Neural progenitor cell (in vitro differentiated cells): ENCODE measurements around the gene SPATA16. TPM values are rescaled to one million over a fixed set of nuclear protein-coding genes. Genes with fewer than 3 reads are reported as not detected.

Experiments
- DNase-seq: peaks from one replicate; pipeline ENCODE4 v3.0.0-alpha.2; 2016; ENCODE audit warnings: low spot score
- H2AFZ ChIP-seq: fragments of 200-600 bp; sonication (generic); replicated peaks from 2 replicates; pipeline ENCODE4 v1.6.1; 2016; ENCODE audit warnings: antibody characterized with exemption
- H3F3A ChIP-seq: fragments of 200-600 bp; sonication (generic); 2 replicates; pipeline ENCODE4 v1.6.1; 2016; ENCODE audit warnings: antibody characterized with exemption, low read depth
- H3K27ac ChIP-seq: fragments of 200-600 bp; sonication (generic); 2 replicates; pipeline ENCODE4 v1.5.1; 2016; ENCODE audit warnings: mild to moderate bottlenecking
- H3K27me3 ChIP-seq: fragments of 200-600 bp; sonication (generic); 2 replicates; pipeline ENCODE4 v1.6.1; 2016; ENCODE audit warnings: mild to moderate bottlenecking, moderate library complexity
- H3K36me3 ChIP-seq: fragments of 200-600 bp; sonication (generic); 2 replicates; pipeline ENCODE4 v1.5.1; 2016
- H3K4me1 ChIP-seq: fragments of 200-600 bp; sonication (generic); 2 replicates; pipeline ENCODE4 v1.6.1; 2016; ENCODE audit warnings: mixed run types
- H3K4me2 ChIP-seq: fragments of 200-600 bp; sonication (generic); 2 replicates; pipeline ENCODE4 v1.6.1; 2016
- H3K4me3 ChIP-seq: fragments of 200-600 bp; sonication (generic); 2 replicates; pipeline ENCODE4 v1.5.1; 2016
- H3K79me2 ChIP-seq: fragments of 200-600 bp; sonication (generic); 2 replicates; pipeline ENCODE4 v1.6.1; 2016; ENCODE audit warnings: low read depth
- H3K9ac ChIP-seq: fragments of 200-600 bp; sonication (generic); 2 replicates; pipeline ENCODE4 v1.6.1; 2016
- H3K9me3 ChIP-seq: fragments of 200-600 bp; sonication (generic); 2 replicates; pipeline ENCODE4 v1.5.1; 2016; ENCODE audit warnings: low read depth
- H4K20me1 ChIP-seq: fragments of 200-600 bp; sonication (generic); 2 replicates; pipeline ENCODE4 v1.6.1; 2016; ENCODE audit warnings: low read depth
- H3K27ac Mint-ChIP-seq: 3 replicates; pipeline ENCODE4 v1.8.0; 2021; ENCODE audit warnings: mixed read lengths
- H3K27me3 Mint-ChIP-seq: 2 replicates; pipeline ENCODE4 v1.8.0; 2022; ENCODE audit warnings: low read depth, mild to moderate bottlenecking, inconsistent platforms, moderate library complexity, mixed read lengths; ENCODE audit not compliant: insufficient read depth
- H3K36me3 Mint-ChIP-seq: 3 replicates; pipeline ENCODE4 v1.8.0; 2021; ENCODE audit warnings: mixed read lengths
- H3K4me1 Mint-ChIP-seq: 3 replicates; pipeline ENCODE4 v1.8.0; 2021; ENCODE audit warnings: mixed read lengths
- H3K4me3 Mint-ChIP-seq: 3 replicates; pipeline ENCODE4 v1.8.0; 2021; ENCODE audit warnings: mild to moderate bottlenecking, moderate library complexity, mixed read lengths
- H3K9me3 Mint-ChIP-seq: 3 replicates; pipeline ENCODE4 v1.8.0; 2020; ENCODE audit warnings: mixed read lengths
- EZH2 ChIP-seq: fragments of 200-600 bp; sonication (generic); IDR thresholded peaks from 2 replicates; pipeline ENCODE4 v1.6.1; 2017; ENCODE audit warnings: antibody characterized with exemption, mild to moderate bottlenecking, moderate library complexity
- EZH2phosphoT487 ChIP-seq: fragments of 200-600 bp; sonication (generic); IDR thresholded peaks from 2 replicates; pipeline ENCODE4 v1.6.1; 2017; ENCODE audit warnings: antibody characterized with exemption
- total RNA-seq: library from RNA; depleted of rRNA; stranded (reverse); fragments of >200 nt; gene quantifications from 2 replicates; pipeline ENCODE4 v1.2.3, GENCODE V29; 2015; ENCODE audit warnings: low replicate concordance
- TF ChIP-seq, protein P1 (sequence below): fragments of 200-600 bp; sonication (generic); IDR thresholded peaks from 2 replicates; pipeline ENCODE4 v1.5.1; 2017; ENCODE audit warnings: antibody characterized with exemption, mild to moderate bottlenecking

SPATA16 gene
- total RNA-seq, 1 donor from 2014 or later: not detected

DNA sequence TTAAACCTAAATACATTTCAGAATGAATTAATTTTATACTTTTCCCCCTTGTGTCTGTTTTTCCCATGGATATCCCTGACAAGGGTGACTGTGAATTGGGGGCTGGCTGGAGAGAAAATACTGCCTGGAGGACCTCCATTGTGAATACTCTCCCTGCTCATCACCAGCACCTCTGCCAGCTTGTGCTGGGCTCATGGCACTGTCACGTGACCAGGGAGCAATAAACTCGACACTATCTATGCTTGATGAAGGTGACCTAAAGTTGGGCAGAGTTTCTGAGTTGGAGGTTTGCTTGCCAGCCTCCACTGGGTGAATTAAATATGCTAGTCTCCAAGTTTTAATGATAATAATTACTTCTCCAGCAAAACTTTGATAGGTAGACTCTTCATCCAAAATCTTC, 189.5 kb downstream of the SPATA16 start:
- H3K27ac ChIP-seq: no peak overlapping the region
- no peak overlapping the region for H2AFZ ChIP-seq
- H3K4me1 ChIP-seq: no peaks in the 10 kb centered on the region
- H4K20me1 ChIP-seq: no peaks in the 10 kb centered on the region
- no peak for DNase-seq
- no peak overlapping the region for H3K9ac ChIP-seq
- no peak overlapping the region for H3K4me3 Mint-ChIP-seq
- no peaks in the 10 kb centered on the region for H3K9me3 ChIP-seq
- H3F3A ChIP-seq: no peaks in the 10 kb centered on the region
- TF ChIP-seq EZH2phosphoT487: no peak
- TF ChIP-seq, protein P1, sequence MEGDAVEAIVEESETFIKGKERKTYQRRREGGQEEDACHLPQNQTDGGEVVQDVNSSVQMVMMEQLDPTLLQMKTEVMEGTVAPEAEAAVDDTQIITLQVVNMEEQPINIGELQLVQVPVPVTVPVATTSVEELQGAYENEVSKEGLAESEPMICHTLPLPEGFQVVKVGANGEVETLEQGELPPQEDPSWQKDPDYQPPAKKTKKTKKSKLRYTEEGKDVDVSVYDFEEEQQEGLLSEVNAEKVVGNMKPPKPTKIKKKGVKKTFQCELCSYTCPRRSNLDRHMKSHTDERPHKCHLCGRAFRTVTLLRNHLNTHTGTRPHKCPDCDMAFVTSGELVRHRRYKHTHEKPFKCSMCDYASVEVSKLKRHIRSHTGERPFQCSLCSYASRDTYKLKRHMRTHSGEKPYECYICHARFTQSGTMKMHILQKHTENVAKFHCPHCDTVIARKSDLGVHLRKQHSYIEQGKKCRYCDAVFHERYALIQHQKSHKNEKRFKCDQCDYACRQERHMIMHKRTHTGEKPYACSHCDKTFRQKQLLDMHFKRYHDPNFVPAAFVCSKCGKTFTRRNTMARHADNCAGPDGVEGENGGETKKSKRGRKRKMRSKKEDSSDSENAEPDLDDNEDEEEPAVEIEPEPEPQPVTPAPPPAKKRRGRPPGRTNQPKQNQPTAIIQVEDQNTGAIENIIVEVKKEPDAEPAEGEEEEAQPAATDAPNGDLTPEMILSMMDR: no peak
- TF ChIP-seq EZH2: no peak
- H3K36me3 Mint-ChIP-seq: no peaks in the 10 kb centered on the region
- H3K27me3 Mint-ChIP-seq: no peaks in the 10 kb centered on the region
- H3K27ac Mint-ChIP-seq: no peak overlapping the region
- peaks cover 2% of the 10 kb centered on the region for H3K9me3 Mint-ChIP-seq
- no peak overlapping the region for H3K4me2 ChIP-seq
- no peak overlapping the region for H3K4me3 ChIP-seq
- H3K4me1 Mint-ChIP-seq: no peaks in the 10 kb centered on the region
- H3K27me3 ChIP-seq: no peaks in the 10 kb centered on the region
- H3K36me3 ChIP-seq: no peaks in the 10 kb centered on the region
- H3K79me2 ChIP-seq: no peaks in the 10 kb centered on the region

DNA sequence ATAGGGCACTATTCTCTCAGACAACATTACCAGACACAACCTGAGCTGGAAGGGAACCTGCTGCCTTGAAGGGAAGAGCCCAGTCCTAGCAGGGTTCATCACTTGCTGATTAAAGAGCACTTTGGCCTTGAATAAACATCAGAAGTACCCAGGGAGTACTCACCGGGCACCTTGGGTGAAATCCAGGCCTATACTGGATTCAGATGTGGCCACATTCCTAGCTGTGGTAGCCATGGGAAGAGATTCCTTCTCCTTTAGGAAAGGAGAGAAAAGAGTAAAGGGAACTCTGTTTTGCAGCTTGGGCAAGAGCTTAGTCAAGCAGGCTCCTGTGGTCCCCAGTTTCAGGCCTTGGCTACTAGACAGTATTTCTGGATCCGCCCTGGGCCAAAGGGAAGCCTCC, 195.0 kb downstream of the SPATA16 start:
- Histone ChIP-seq H3K79me2 (no peaks in the 10 kb centered on the region), H3K9ac (no peak overlapping the region), H4K20me1 (no peaks in the 10 kb centered on the region), H3K4me1 (no peaks in the 10 kb centered on the region), H3K27ac (no peak overlapping the region), H3K4me3 (no peak overlapping the region), H3K27me3 (no peaks in the 10 kb centered on the region), H2AFZ (no peak overlapping the region), H3K9me3 (no peaks in the 10 kb centered on the region), H3K36me3 (no peaks in the 10 kb centered on the region), H3K4me2 (no peak overlapping the region), H3F3A (no peaks in the 10 kb centered on the region)
- H3K27ac Mint-ChIP-seq: no peak overlapping the region
- H3K27me3 Mint-ChIP-seq: no peaks in the 10 kb centered on the region
- no peak for TF ChIP-seq EZH2phosphoT487
- TF ChIP-seq, protein P1: no peak
- no peak for TF ChIP-seq EZH2
- no peaks in the 10 kb centered on the region for H3K4me1 Mint-ChIP-seq
- no peak overlapping the region for H3K4me3 Mint-ChIP-seq
- DNase-seq: no peak
- H3K36me3 Mint-ChIP-seq: no peaks in the 10 kb centered on the region
- H3K9me3 Mint-ChIP-seq: peaks cover 2% of the 10 kb centered on the region

DNA sequence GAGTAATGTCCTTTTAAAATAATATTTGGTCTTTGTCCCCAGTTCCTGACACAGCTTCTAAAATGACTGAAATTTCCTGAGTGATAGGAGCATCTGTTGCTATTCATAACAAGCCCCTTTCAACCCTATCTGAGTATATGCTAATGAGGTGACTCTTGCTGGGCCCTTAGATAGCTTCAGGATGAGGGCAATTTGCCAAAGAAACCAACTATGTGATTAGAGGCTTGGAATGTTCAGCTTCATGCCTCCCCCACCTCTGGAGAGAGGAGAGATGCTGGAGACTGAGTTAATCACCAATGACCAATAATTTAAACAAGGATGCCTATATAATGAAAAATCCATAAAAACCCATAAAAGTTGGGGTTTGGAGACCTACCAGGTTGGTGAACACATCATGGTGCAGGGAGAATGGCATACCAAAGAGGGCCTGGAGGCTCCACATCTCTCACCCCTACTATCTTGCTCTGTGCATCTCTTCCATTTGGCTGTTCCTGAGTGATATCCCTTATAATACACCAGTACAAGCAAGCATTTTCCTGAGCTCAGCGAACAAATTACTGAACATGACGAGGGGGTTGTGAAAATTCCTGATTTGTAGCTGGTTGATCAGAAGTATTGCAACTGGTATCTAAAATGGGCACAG, 201.3 kb downstream of the SPATA16 start:
- Mint-ChIP-seq H3K4me3 (no peak overlapping the region), H3K27me3 (no peaks in the 10 kb centered on the region), H3K4me1 (peaks cover 5% of the 10 kb centered on the region), H3K9me3 (no peaks in the 10 kb centered on the region), H3K27ac (no peak overlapping the region), H3K36me3 (no peaks in the 10 kb centered on the region)
- no peaks in the 10 kb centered on the region for H4K20me1 ChIP-seq
- peaks cover 10% of the 10 kb centered on the region for H3K4me1 ChIP-seq
- H3F3A ChIP-seq: no peaks in the 10 kb centered on the region
- no peak overlapping the region for H3K4me3 ChIP-seq
- no peak overlapping the region for H3K27ac ChIP-seq
- no peak overlapping the region for H3K4me2 ChIP-seq
- peak; percentile 7 for DNase-seq
- H3K9me3 ChIP-seq: no peaks in the 10 kb centered on the region
- TF ChIP-seq EZH2: no peak
- TF ChIP-seq EZH2phosphoT487: no peak
- TF ChIP-seq, protein P1: no peak
- no peak overlapping the region for H3K9ac ChIP-seq
- H3K79me2 ChIP-seq: no peaks in the 10 kb centered on the region
- no peaks in the 10 kb centered on the region for H3K27me3 ChIP-seq
- no peaks in the 10 kb centered on the region for H3K36me3 ChIP-seq
- H2AFZ ChIP-seq: peak overlapping the region; percentile 8
